Measurements from ENCODE around the gene PTPN12.
"Not testable (repeated sequence)": the region's sequence is repeated elsewhere in the genome, so short reads cannot be mapped to it uniquely, and the experiment has no call there.

DNA sequence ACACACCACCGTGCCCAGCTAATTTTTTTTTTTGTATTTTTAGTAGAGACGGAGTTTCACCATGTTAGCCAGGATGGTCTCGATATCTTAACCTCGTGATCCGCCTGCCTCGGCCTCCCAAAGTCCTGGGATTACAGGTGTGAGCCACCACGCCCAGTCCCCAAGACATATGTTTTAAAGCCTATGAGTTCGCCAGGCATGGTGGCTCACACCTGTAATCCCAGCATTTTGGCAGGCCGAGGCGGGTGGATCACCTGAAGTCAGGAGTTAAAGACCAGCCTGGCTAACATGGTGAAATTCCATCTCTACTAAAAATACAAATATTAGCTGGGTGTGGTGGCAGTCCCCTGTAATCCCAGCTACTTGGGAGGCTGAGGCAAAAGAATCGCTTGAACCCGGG lies 115.7 kb downstream of the PTPN12 start:
- TF ChIP-seq, protein P1, sequence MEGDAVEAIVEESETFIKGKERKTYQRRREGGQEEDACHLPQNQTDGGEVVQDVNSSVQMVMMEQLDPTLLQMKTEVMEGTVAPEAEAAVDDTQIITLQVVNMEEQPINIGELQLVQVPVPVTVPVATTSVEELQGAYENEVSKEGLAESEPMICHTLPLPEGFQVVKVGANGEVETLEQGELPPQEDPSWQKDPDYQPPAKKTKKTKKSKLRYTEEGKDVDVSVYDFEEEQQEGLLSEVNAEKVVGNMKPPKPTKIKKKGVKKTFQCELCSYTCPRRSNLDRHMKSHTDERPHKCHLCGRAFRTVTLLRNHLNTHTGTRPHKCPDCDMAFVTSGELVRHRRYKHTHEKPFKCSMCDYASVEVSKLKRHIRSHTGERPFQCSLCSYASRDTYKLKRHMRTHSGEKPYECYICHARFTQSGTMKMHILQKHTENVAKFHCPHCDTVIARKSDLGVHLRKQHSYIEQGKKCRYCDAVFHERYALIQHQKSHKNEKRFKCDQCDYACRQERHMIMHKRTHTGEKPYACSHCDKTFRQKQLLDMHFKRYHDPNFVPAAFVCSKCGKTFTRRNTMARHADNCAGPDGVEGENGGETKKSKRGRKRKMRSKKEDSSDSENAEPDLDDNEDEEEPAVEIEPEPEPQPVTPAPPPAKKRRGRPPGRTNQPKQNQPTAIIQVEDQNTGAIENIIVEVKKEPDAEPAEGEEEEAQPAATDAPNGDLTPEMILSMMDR (IDR thresholded peaks at IDR 0.05) = not testable (repeated sequence)
- not testable (repeated sequence) for TF ChIP-seq POLR2A (IDR thresholded peaks at IDR 0.05)
